ENCODE results near the gene PXDN. TPM values are rescaled to one million over a fixed set of nuclear protein-coding genes. Genes with fewer than 3 reads are reported as not detected.

PXDN gene
- total and polyA plus RNA-seq, 9 of the 15 experiments (the other 6 are each of a cell fraction or from before 2014, with no cell fraction given) = 0.49 TPM; not detected in 8

- Histone ChIP-seq H2AFZ (ENCODE audit: low read depth, low read length) (no peak overlapping the region), H3K9ac (ENCODE audit: insufficient read depth in 1 of 2, low read depth in 2 of 2, low read length in 2 of 2) (no peak overlapping the region), H3K79me2 (ENCODE audit: control insufficient read depth, insufficient read depth, low read length) (no peaks in the 10 kb centered on the region), H3K9me1 (ENCODE audit: control insufficient read depth, insufficient read depth, low read length) (no peaks in the 10 kb centered on the region), H3K36me3 (ENCODE audit: control insufficient read depth, insufficient read depth, low read length) (no peaks in the 10 kb centered on the region), H3K27ac (ENCODE audit: extremely low read depth, low read depth, low read length) (no peak overlapping the region), H3K4me1 (replicated peaks in 1 of 2; ENCODE audit: control insufficient read depth in 2 of 2, insufficient read depth in 2 of 2, low read length in 2 of 2) (no peaks in the 10 kb centered on the region), H3K9me3 (replicated peaks; ENCODE audit: control insufficient read depth, insufficient read depth, low read depth, low read length) (no peaks in the 10 kb centered on the region), H3K4me3 (no peak overlapping the region), H3K4me2 (ENCODE audit: insufficient read depth, low read length) (no peak overlapping the region), H3K27me3 (ENCODE audit: control insufficient read depth in 2 of 2, insufficient read depth in 2 of 2, low read length in 2 of 2) (peaks cover 2 to 62% of the 10 kb centered on the region in 2 experiments; a peak in 4 of 5 replicates), H4K20me1 (replicated peaks; ENCODE audit: control insufficient read depth, insufficient read depth, low read length) (no peaks in the 10 kb centered on the region)
- POLR2A ChIA-PET = interaction anchor here (0.6 to 1.2 kb wide), 3 partner anchors 9 to 222 kb away, joined by 3 read pairs; no protein-coding TSS in a partner anchor
- intact Hi-C loops (cut with micrococcal nuclease) (no loop called here), in situ Hi-C loops (cut with MboI) (no loop called here)
- no peak for DNase-seq (ENCODE audit: extremely low read depth in 1 of 4, low spot score in 3 of 4)
- TF ChIP-seq EGR1 (conservative IDR thresholded peaks at IDR 0.05) (no peak), TGIF2 (CRISPR knock-in tag; IDR thresholded peaks at IDR 0.05) (no peak), RBM17 (IDR thresholded peaks at IDR 0.05; ENCODE audit: borderline replicate concordance, low read depth, low read length) (no peak), GABPB2 (CRISPR knock-in tag; conservative IDR thresholded peaks at IDR 0.05) (no peak), MBD2 (IDR thresholded peaks at IDR 0.05; ENCODE audit: borderline replicate concordance, low read depth) (no peak), TBP (optimal IDR thresholded peaks at IDR 0.05; ENCODE audit: low read depth, low read length) (no peak), CXXC5 (CRISPR knock-in tag; IDR thresholded peaks at IDR 0.05) (no peak), BCLAF1 (IDR thresholded peaks at IDR 0.05; ENCODE audit: borderline replicate concordance in 1 of 2, control insufficient read depth in 1 of 2, low read depth in 2 of 2, low read length in 1 of 2) (no peak), ZNF197 (CRISPR knock-in tag; IDR thresholded peaks at IDR 0.05; ENCODE audit: low read depth) (no peak)
- no TSS peak for BruUV-seq (replicated peaks)
- ATAC-seq = no peak
- CTCF ChIA-PET (ENCODE audit: low intra/inter-chr PET ratio) = no interaction called here
- no peak for FAIRE-seq
- 2% methylated on average over 13 of the region's 16 CpGs for WGBS (ENCODE audit: insufficient coverage, low coverage, missing lambda C conversion rate)
Measured at GRCh38 chr2:1791685-1792435, 47.5 kb upstream of the PXDN start.

All from K562 (cell line).